Tibial artery (tissue), 4 donors: ENCODE results near the gene WASHC3.

Experiments
- DNase-seq, 2 donors: peaks; one replicate each; pipeline ENCODE4 v3.0.0-alpha.2; 2019
- H3K27ac ChIP-seq, 2 donors: fragments of 200-600 bp; sonication (generic) in 1 of 2; 1 replicate in 1 of 2; 2 replicates in 1 of 2; pipeline ENCODE4 v1.5.1; 2018 to 2019; ENCODE audit warnings: mild to moderate bottlenecking in 1 of 2
- H3K27me3 ChIP-seq, 2 donors: fragments of 200-600 bp; sonication (generic) in 1 of 2; one replicate each; pipeline versions ENCODE4 v1.5.1 to v1.6.0; 2016 to 2019
- H3K36me3 ChIP-seq, 3 donors: fragments of 200-600 bp; sonication (generic) in 2 of 3; one replicate each; pipeline ENCODE4 v1.5.1; 2016 to 2019; ENCODE audit warnings: mild to moderate bottlenecking in 2 of 3
- H3K4me1 ChIP-seq, 4 donors: fragments of 200-600 bp; sonication (generic) in 2 of 4; 1 replicate in 3 of 4; 2 replicates in 1 of 4; pipeline ENCODE4 v1.5.1; 2016 to 2019
- H3K4me3 ChIP-seq, 2 donors: fragments of 200-600 bp; sonication (generic) in 1 of 2; 1 replicate in 1 of 2; 2 replicates in 1 of 2; pipeline ENCODE4 v1.5.1; 2018 to 2019; ENCODE audit warnings: mild to moderate bottlenecking in 2 of 2
- H3K9me3 ChIP-seq, 3 donors: fragments of 200-600 bp; sonication (generic) in 1 of 3; one replicate each; pipeline ENCODE4 v1.5.1; 2016 to 2019
- CTCF ChIP-seq, 2 experiments: fragments of 200-600 bp in 1 of 2; fragments of 450-650 bp in 1 of 2; IDR thresholded peaks; one replicate each; pipeline ENCODE4 v1.5.1; 2017 to 2019; ENCODE audit warnings: antibody characterized with exemption in 2 of 2, mild to moderate bottlenecking in 1 of 2, moderate library complexity in 1 of 2
- intact Hi-C: fragments of 100-400 bp; cut with DNase I; formaldehyde crosslinking; loops from one replicate; pipeline ENCODE4 v1.15.0; 2023; ENCODE audit warnings: low total_unique reads

The WASHC3 gene

GRCh38 chr12:102061560-102062418, at the start of gene WASHC3:
Gene WASHC3 (minus strand): TSS chr12:102061991. CDS start chr12:102061962, 29 bp downstream.
- Histone ChIP-seq H3K27ac (peak within 1 kb of the TSS; percentile 89 to 93), H3K4me3 (peak within 1 kb of the TSS; percentile 79 to 87), H3K9me3 (no peaks in the 10 kb centered on the region), H3K36me3 (peaks cover 5 to 10% (median 8%) of the 10 kb centered on the region in 3 donors), H3K27me3 (no peaks in the 10 kb centered on the region), H3K4me1 (peaks cover 0 to 4% (median 4%) of the 10 kb centered on the region in 4 donors)
- DNase-seq: peak; percentile 97 to 98
- intact Hi-C loops: loop anchor here (10.0 kb wide), 1 partner anchor 187 kb away; the partner anchor contains the start of gene DRAM1
- peak in 1 of 2 experiments; percentile 6 for TF ChIP-seq CTCF (IDR thresholded peaks at IDR 0.05)

- intact Hi-C loops: no loop called here
- no peak for DNase-seq
- peaks cover 39 to 51% (median 42%) of the 10 kb centered on the region in 3 donors for H3K36me3 ChIP-seq
- no peaks in the 10 kb centered on the region for H3K27me3 ChIP-seq
- H3K27ac ChIP-seq: no peak overlapping the region
- no peaks in the 10 kb centered on the region for H3K4me1 ChIP-seq
- no peak overlapping the region for H3K4me3 ChIP-seq
- H3K9me3 ChIP-seq: no peaks in the 10 kb centered on the region
- no peak for TF ChIP-seq CTCF (IDR thresholded peaks at IDR 0.05)
These were observed 49.0 kb upstream of the WASHC3 start for GRCh38 chr12:102110782-102111181.

GRCh38 chr12:102107970-102108369, 46.2 kb upstream of the WASHC3 start:
- DNase-seq: no peak
- no peak overlapping the region for H3K27ac ChIP-seq
- intact Hi-C loops: loop anchor here (2.0 kb wide), 1 partner anchor 27 kb away; no protein-coding TSS in a partner anchor
- H3K36me3 ChIP-seq: peaks cover 35 to 54% (median 43%) of the 10 kb centered on the region in 3 donors
- H3K4me3 ChIP-seq: no peak overlapping the region
- no peaks in the 10 kb centered on the region for H3K9me3 ChIP-seq
- H3K4me1 ChIP-seq: no peaks in the 10 kb centered on the region
- no peaks in the 10 kb centered on the region for H3K27me3 ChIP-seq
- no peak for TF ChIP-seq CTCF (IDR thresholded peaks at IDR 0.05)

- DNase-seq: no peak
- H3K27ac ChIP-seq: no peak overlapping the region
- H3K4me3 ChIP-seq: no peak overlapping the region
- no peaks in the 10 kb centered on the region for H3K27me3 ChIP-seq
- H3K36me3 ChIP-seq: peaks cover 35 to 54% (median 43%) of the 10 kb centered on the region in 3 donors
- TF ChIP-seq CTCF (IDR thresholded peaks at IDR 0.05): no peak
- no peaks in the 10 kb centered on the region for H3K9me3 ChIP-seq
- no peaks in the 10 kb centered on the region for H3K4me1 ChIP-seq
- intact Hi-C loops: loop anchor here (2.0 kb wide), 1 partner anchor 28 kb away; no protein-coding TSS in a partner anchor
These were observed 45.1 kb upstream of the WASHC3 start for GRCh38 chr12:102106905-102107304.

GRCh38 chr12:102096855-102097254, 35.1 kb upstream of the WASHC3 start:
- Histone ChIP-seq H3K36me3 (peaks cover 9 to 31% (median 22%) of the 10 kb centered on the region in 3 donors), H3K4me3 (no peak overlapping the region), H3K4me1 (no peaks in the 10 kb centered on the region), H3K27me3 (no peaks in the 10 kb centered on the region), H3K27ac (no peak overlapping the region), H3K9me3 (no peaks in the 10 kb centered on the region)
- no peak for DNase-seq
- intact Hi-C loops: loop anchor here (10.0 kb wide), 1 partner anchor 1768 kb away; no protein-coding TSS in a partner anchor
- no peak for TF ChIP-seq CTCF (IDR thresholded peaks at IDR 0.05)
